CD4-positive, CD25-positive, alpha-beta regulatory T cell (primary cell): ENCODE measurements around the gene PLXNB1. TPM values are rescaled to one million over a fixed set of nuclear protein-coding genes. Genes with fewer than 3 reads are reported as not detected.
"Not testable (repeated sequence)": the region's sequence is repeated elsewhere in the genome, so short reads cannot be mapped to it uniquely, and the experiment has no call there.

Experiments
- ATAC-seq, 2 donors: fragments of 150-1000 bp; cut with Tn5 transposase; one replicate each; pipeline ENCODE4 v1.10.0; 2021; ENCODE audit warnings: low read depth in 2 of 2, moderate number of reproducible peaks in 2 of 2, moderate library complexity in 1 of 2
- DNase-seq, 3 donors: peaks; one replicate each; pipeline versions ENCODE4 v3.0.0 to v3.0.0-alpha.2; 2012 to 2022; ENCODE audit warnings: mixed read lengths in 1 of 3
- H3K27ac ChIP-seq: one replicate; pipeline ENCODE4 v1.7.0; 2013; ENCODE audit warnings: mild to moderate bottlenecking, low read length; ENCODE audit not compliant: insufficient read depth, poor library complexity, severe bottlenecking
- H3K27me3 ChIP-seq: one replicate; pipeline ENCODE4 v1.7.0; 2013; ENCODE audit warnings: low read length; ENCODE audit not compliant: control insufficient read depth, insufficient read depth
- H3K36me3 ChIP-seq: one replicate; pipeline ENCODE4 v1.7.0; 2013; ENCODE audit warnings: mild to moderate bottlenecking, low read length, moderate library complexity; ENCODE audit not compliant: control insufficient read depth, insufficient read depth
- H3K4me1 ChIP-seq: 2 replicates; pipeline ENCODE4 v1.7.0; 2013; ENCODE audit warnings: mild to moderate bottlenecking, low read length; ENCODE audit not compliant: insufficient read depth, control insufficient read depth, poor library complexity, severe bottlenecking
- H3K4me3 ChIP-seq: one replicate; pipeline ENCODE4 v1.7.0; 2013; ENCODE audit warnings: low read depth, mild to moderate bottlenecking, low read length, moderate library complexity
- H3K9me3 ChIP-seq, 2 experiments: 1 replicate in 1 of 2; 2 replicates in 1 of 2; pipeline ENCODE4 v1.7.0; 2013; ENCODE audit warnings: low read length in 2 of 2, mild to moderate bottlenecking in 1 of 2, moderate library complexity in 1 of 2; ENCODE audit not compliant: control insufficient read depth in 2 of 2
- H3K27ac Mint-ChIP-seq, 3 donors: one replicate each; pipeline ENCODE4 v1.8.0; 2020 to 2022; ENCODE audit warnings: mild to moderate bottlenecking in 3 of 3, mixed read lengths in 3 of 3, moderate library complexity in 2 of 3
- H3K27me3 Mint-ChIP-seq: one replicate; pipeline ENCODE4 v1.8.0; 2022; ENCODE audit warnings: mild to moderate bottlenecking, mixed read lengths
- H3K36me3 Mint-ChIP-seq: one replicate; pipeline ENCODE4 v1.8.0; 2020; ENCODE audit warnings: mixed read lengths
- H3K4me1 Mint-ChIP-seq, 4 donors: one replicate each; pipeline ENCODE4 v1.8.0; 2020 to 2022; ENCODE audit warnings: mixed read lengths in 4 of 4, mild to moderate bottlenecking in 1 of 4
- H3K4me3 Mint-ChIP-seq, 4 donors: one replicate each; pipeline ENCODE4 v1.8.0; 2020 to 2022; ENCODE audit warnings: mild to moderate bottlenecking in 4 of 4, mixed read lengths in 4 of 4, moderate library complexity in 3 of 4
- H3K9me3 Mint-ChIP-seq, 7 donors: one replicate each; pipeline ENCODE4 v1.8.0; 2020 to 2022; ENCODE audit warnings: mixed read lengths in 7 of 7, mild to moderate bottlenecking in 3 of 7, moderate library complexity in 2 of 7
- polyA plus RNA-seq, 4 donors: library from polyadenylated mRNA; unstranded; fragments of 300-500 nt; fragmentation: Illumina TruSeq; gene quantifications; one replicate each; pipeline ENCODE4 v1.2.3, GENCODE V29; 2021
- total RNA-seq: library from RNA; stranded (reverse); gene quantifications from one replicate; pipeline ENCODE4 v1.2.3, GENCODE V29; 2022

The PLXNB1 gene
- total and polyA plus RNA-seq, 5 donors from 2014 or later = 0.07 to 5.2 TPM; not detected in 3

- Histone ChIP-seq H3K27me3 (no peaks in the 10 kb centered on the region), H3K27ac (no peak overlapping the region), H3K9me3 (no peaks in the 10 kb centered on the region), H3K4me1 (peaks cover 37% of the 10 kb centered on the region), H3K4me3 (no peak overlapping the region), H3K36me3 (peaks cover 45% of the 10 kb centered on the region)
- Mint-ChIP-seq H3K4me3 (peak overlapping the region in 3 of 4 donors; percentile 36 to 95 (median 43)), H3K27me3 (no peaks in the 10 kb centered on the region), H3K4me1 (peaks cover 0 to 38% (median 21%) of the 10 kb centered on the region in 4 donors), H3K27ac (no peak overlapping the region), H3K36me3 (peaks cover 11% of the 10 kb centered on the region), H3K9me3 (no peaks in the 10 kb centered on the region)
- DNase-seq (no peak), ATAC-seq (no peak)
These were observed 33.8 kb upstream of the PLXNB1 start for GRCh38 chr3:48463703-48464102.

- not testable (repeated sequence) for H3K9me3 Mint-ChIP-seq, H3K27ac ChIP-seq, H3K9me3 ChIP-seq, H3K27me3 ChIP-seq, H3K27ac Mint-ChIP-seq, H3K36me3 Mint-ChIP-seq, DNase-seq, ATAC-seq, H3K4me3 Mint-ChIP-seq, H3K27me3 Mint-ChIP-seq, H3K4me3 ChIP-seq
- H3K4me1 Mint-ChIP-seq = peaks cover 0 to 19% (median 9%) of the 10 kb centered on the region in 4 donors
- Histone ChIP-seq H3K36me3 (peaks cover 38% of the 10 kb centered on the region), H3K4me1 (peaks cover 18% of the 10 kb centered on the region)
These were observed 31.9 kb upstream of the PLXNB1 start for GRCh38 chr3:48461767-48462166.

GRCh38 chr3:48460517-48460902 lies 30.6 kb upstream of the PLXNB1 start:
- H3K27me3 ChIP-seq = no peaks in the 10 kb centered on the region
- H3K4me1 Mint-ChIP-seq = peaks cover 0 to 7% (median 3%) of the 10 kb centered on the region in 4 donors
- H3K9me3 ChIP-seq = no peaks in the 10 kb centered on the region
- no peaks in the 10 kb centered on the region for H3K9me3 Mint-ChIP-seq
- peaks cover 5% of the 10 kb centered on the region for H3K4me1 ChIP-seq
- H3K36me3 Mint-ChIP-seq = peaks cover 6% of the 10 kb centered on the region
- no peak overlapping the region for H3K4me3 ChIP-seq
- H3K4me3 Mint-ChIP-seq = peak overlapping the region in 1 of 4 donors; percentile 85
- ATAC-seq = no peak
- H3K36me3 ChIP-seq = peaks cover 44% of the 10 kb centered on the region
- H3K27ac ChIP-seq = no peak overlapping the region
- peak overlapping the region in 1 of 3 donors; percentile 85 for H3K27ac Mint-ChIP-seq
- DNase-seq = no peak
- no peaks in the 10 kb centered on the region for H3K27me3 Mint-ChIP-seq

GRCh38 chr3:48459773-48460516 lies 30.1 kb upstream of the PLXNB1 start:
- H3K4me3 ChIP-seq = no peak overlapping the region
- H3K27me3 ChIP-seq = no peaks in the 10 kb centered on the region
- no peak overlapping the region for H3K4me3 Mint-ChIP-seq
- DNase-seq (no peak), ATAC-seq (no peak)
- no peak overlapping the region for H3K27ac ChIP-seq
- H3K27ac Mint-ChIP-seq = no peak overlapping the region
- H3K4me1 ChIP-seq = no peaks in the 10 kb centered on the region
- H3K36me3 ChIP-seq = peaks cover 46% of the 10 kb centered on the region
- H3K4me1 Mint-ChIP-seq = peaks cover 0 to 2% (median 1%) of the 10 kb centered on the region in 4 donors
- H3K36me3 Mint-ChIP-seq = peaks cover 10% of the 10 kb centered on the region
- H3K9me3 Mint-ChIP-seq = no peaks in the 10 kb centered on the region
- no peaks in the 10 kb centered on the region for H3K27me3 Mint-ChIP-seq
- H3K9me3 ChIP-seq = no peaks in the 10 kb centered on the region

- ATAC-seq (no peak), DNase-seq (no peak)
- peaks cover 15% of the 10 kb centered on the region for H3K36me3 Mint-ChIP-seq
- peaks cover 0 to 2% (median 1%) of the 10 kb centered on the region in 4 donors for H3K4me1 Mint-ChIP-seq
- Histone ChIP-seq H3K27me3 (no peaks in the 10 kb centered on the region), H3K36me3 (peaks cover 46% of the 10 kb centered on the region), H3K9me3 (no peaks in the 10 kb centered on the region), H3K4me3 (no peak overlapping the region), H3K4me1 (no peaks in the 10 kb centered on the region), H3K27ac (no peak overlapping the region)
- no peaks in the 10 kb centered on the region for H3K27me3 Mint-ChIP-seq
- H3K27ac Mint-ChIP-seq = no peak overlapping the region
- H3K4me3 Mint-ChIP-seq = no peak overlapping the region
- no peaks in the 10 kb centered on the region for H3K9me3 Mint-ChIP-seq
These were observed 29.4 kb upstream of the PLXNB1 start for GRCh38 chr3:48459331-48459730.

- H3K27ac ChIP-seq = no peak overlapping the region
- DNase-seq (no peak), ATAC-seq (no peak)
- peak overlapping the region in 1 of 3 donors; percentile 23 for H3K27ac Mint-ChIP-seq
- no peak overlapping the region for H3K4me3 Mint-ChIP-seq
- H3K36me3 Mint-ChIP-seq = peaks cover 32% of the 10 kb centered on the region
- H3K4me1 ChIP-seq = no peaks in the 10 kb centered on the region
- H3K27me3 Mint-ChIP-seq = no peaks in the 10 kb centered on the region
- no peaks in the 10 kb centered on the region for H3K9me3 ChIP-seq
- H3K4me3 ChIP-seq = no peak overlapping the region
- peaks cover 0 to 2% (median 1%) of the 10 kb centered on the region in 4 donors for H3K4me1 Mint-ChIP-seq
- H3K36me3 ChIP-seq = peaks cover 64% of the 10 kb centered on the region
- H3K9me3 Mint-ChIP-seq = no peaks in the 10 kb centered on the region
- H3K27me3 ChIP-seq = no peaks in the 10 kb centered on the region
These were observed 26.6 kb upstream of the PLXNB1 start for GRCh38 chr3:48456456-48456855.

GRCh38 chr3:48451270-48451669 lies 21.4 kb upstream of the PLXNB1 start:
- Histone ChIP-seq H3K27ac (no peak overlapping the region), H3K27me3 (no peaks in the 10 kb centered on the region), H3K4me3 (no peak overlapping the region), H3K4me1 (peaks cover 9% of the 10 kb centered on the region), H3K36me3 (peaks cover 27% of the 10 kb centered on the region), H3K9me3 (no peaks in the 10 kb centered on the region)
- ATAC-seq (no peak), DNase-seq (no peak)
- H3K27ac Mint-ChIP-seq = no peak overlapping the region
- H3K4me3 Mint-ChIP-seq = no peak overlapping the region
- peaks cover 10 to 26% (median 20%) of the 10 kb centered on the region in 4 donors for H3K4me1 Mint-ChIP-seq
- peaks cover 31% of the 10 kb centered on the region for H3K36me3 Mint-ChIP-seq
- H3K9me3 Mint-ChIP-seq = no peaks in the 10 kb centered on the region
- peaks cover 4% of the 10 kb centered on the region for H3K27me3 Mint-ChIP-seq
